HG03439 (cell line): ENCODE results near the gene SAMD11.

Experiments used
- ATAC-seq: cut with Tn5 transposase; IDR thresholded peaks from one replicate; pipeline ENCODE4 v1.9.1; 2021; ENCODE audit warnings: mild to moderate bottlenecking, moderate library complexity; ENCODE audit not compliant: unreplicated experiment

The SAMD11 gene

DNA sequence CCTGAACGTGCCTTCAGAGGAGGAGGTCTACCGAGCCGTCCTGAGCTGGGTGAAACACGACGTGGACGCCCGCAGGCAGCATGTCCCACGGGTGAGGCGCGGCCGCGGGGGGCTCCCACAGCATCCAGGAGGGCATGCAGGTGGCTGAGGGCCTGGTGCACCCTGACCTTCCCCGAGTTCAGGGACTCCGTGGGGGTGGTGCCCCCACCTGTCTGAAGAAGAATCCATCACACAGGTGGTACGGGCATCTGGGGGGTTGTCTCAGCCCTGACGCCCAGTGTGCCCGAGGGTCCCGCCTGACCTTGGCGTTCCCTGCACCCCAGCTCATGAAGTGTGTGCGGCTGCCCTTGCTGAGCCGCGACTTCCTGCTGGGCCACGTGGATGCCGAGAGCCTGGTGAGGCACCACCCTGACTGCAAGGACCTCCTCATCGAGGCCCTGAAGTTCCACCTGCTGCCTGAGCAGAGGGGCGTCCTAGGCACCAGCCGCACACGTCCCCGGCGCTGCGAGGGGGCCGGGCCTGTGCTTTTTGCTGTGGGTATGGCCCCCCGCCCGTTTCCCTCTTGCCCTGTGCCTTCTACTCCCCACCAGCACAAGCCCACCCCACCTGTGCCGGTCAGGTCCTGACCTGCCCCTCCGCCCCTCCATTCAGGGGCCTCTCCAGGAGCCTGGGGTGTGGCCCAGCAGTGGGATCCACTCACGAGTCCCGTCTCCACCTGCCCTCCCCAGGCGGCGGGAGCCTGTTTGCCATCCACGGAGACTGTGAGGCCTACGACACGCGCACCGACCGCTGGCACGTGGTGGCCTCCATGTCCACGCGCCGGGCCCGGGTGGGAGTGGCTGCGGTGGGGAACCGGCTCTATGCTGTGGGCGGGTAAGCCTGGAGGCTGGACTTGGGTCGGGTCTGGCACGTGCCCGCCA, 38.9 kb downstream of the SAMD11 start:
- no peak for ATAC-seq

DNA sequence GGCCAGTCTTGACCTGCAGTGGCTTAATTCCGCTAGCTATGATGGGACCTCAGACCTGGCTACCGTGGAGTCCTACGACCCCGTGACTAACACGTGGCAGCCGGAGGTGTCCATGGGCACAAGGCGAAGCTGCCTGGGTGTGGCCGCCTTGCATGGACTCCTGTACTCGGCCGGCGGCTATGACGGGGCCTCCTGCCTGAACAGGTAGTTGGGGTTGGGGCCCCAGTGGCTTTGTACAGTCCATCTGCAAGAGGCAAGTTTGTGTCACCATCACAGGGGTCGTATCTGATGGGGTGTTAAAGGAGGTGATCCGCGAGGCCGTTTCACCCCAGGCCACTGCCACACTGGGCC, 39.6 kb downstream of the SAMD11 start:
- no peak for ATAC-seq

DNA sequence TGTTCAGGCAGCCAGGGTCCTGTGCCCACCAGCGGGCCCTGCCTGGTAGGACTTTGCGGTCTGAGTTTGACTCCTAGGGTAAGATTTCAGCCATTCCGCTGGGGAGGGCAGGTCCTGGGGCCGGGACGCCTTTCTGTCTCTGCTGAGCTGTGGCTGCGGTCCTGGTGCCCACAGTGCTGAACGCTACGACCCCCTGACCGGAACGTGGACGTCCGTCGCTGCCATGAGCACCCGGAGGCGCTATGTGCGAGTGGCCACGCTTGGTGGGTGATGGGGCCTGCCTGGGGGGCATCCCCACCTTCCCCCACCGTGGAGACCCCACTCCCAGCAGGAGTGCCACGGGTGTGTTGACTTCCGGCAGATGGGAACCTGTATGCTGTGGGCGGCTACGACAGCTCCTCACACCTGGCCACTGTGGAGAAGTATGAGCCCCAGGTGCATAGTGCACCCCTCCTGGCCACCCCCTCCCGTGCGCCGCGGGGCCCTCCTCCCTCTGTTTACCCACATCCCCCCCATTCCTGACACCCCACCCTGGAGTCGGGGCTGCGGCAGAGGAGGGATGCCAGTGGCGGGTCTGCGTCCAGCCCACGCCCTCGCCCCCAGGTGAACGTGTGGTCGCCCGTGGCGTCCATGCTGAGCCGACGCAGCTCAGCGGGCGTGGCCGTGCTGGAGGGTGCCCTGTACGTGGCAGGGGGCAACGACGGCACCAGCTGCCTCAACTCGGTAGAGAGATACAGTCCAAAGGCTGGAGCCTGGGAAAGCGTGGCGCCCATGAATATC, 40.2 kb downstream of the SAMD11 start:
- ATAC-seq = no peak

DNA sequence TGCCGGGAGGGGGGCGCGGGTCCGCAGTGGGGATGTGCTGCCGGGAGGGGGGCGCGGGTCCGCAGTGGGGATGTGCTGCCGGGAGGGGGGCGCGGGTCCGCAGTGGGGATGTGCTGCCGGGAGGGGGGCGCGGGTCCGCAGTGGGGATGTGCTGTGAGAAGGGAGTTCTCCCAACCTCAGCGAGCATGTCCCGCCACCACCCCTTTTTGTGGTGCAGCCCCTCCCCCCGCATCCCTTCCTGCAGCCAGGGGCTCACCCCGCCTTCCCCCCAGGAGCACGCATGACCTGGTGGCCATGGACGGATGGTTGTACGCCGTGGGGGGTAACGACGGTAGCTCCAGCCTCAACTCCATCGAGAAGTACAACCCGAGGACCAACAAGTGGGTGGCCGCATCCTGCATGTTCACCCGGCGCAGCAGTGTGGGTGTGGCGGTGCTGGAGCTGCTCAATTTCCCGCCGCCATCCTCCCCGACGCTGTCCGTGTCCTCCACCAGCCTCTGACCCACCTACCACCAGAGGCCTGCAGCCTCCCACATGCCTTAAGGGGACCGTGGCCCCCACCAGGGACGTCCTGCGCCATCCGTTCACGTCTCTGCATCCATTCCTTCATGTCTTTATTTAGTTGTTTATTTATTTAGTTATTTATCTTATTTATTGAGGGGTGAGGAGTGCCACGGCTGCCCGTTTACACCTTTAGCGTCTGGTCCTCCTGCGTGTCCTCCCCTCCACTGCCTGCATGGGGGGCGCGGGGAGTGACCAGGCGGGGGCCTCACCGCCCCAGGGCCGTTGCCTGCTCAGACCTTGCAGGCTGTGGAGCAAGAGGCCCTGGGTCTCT, 41.2 kb downstream of the SAMD11 start:
- ATAC-seq = no peak

DNA sequence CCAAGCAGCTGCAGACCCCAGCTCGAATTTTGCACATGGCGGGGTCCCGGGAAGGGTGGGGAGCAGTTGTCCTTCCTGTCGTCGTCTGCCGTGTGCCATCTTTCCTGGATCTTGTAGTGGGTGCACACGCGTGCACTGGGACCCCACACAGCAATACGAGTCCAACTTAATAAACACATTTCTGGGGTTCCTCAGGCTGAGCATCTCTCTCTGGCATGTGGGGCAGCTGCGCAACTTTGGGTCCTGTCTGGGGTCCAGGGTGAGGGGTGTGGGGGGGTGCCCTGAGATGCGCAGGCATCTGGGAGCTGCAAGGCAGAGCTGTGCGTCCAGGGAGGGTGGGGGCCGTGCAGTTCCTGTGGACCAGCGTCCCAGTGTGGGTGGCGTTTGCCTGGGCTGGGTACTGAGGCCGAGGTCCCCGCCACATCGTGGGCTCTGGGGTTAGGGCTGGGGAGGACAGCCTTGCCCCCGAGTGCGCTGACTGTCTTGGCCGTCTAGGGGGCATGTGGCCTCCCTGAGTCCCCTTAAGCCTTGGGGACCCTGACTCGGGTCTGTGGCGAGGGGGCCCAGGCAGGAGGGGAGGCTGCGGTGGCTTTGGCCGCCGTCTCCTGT, 41.9 kb downstream of the SAMD11 start:
- ATAC-seq = no peak

DNA sequence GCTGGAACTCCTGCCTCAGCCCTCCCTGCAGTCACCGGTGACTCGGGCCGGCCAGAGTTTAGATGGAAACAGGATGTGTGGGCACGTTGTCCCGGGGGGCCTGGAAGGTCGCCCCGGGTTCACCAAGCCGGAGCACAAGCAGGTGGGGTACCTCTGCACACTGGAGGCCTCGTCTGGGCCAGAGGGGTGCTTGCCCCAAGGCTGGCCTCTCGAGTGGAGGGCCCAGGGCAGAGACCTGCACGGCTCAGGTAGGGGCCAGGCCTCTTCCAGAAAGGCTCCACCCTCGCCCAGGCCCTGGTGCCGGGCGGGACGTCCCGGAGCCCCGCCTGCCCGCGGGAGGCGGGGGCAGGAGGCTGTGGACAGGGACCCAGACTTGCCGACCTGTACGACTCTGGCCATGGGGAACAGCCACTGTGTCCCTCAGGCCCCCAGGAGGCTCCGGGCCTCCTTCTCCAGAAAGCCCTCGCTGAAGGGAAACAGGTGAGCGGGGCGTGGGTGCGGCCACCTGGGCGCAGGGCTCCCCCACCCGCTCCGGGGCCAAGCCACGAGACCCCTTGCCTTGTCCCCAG, 42.5 kb downstream of the SAMD11 start, which contains the start of gene PLEKHN1:
PLEKHN1 (plus strand) TSS at position 348 of the 569 bp plus-strand sequence; CDS start at position 398, 50 bp downstream.
- ATAC-seq = peak; percentile 28

DNA sequence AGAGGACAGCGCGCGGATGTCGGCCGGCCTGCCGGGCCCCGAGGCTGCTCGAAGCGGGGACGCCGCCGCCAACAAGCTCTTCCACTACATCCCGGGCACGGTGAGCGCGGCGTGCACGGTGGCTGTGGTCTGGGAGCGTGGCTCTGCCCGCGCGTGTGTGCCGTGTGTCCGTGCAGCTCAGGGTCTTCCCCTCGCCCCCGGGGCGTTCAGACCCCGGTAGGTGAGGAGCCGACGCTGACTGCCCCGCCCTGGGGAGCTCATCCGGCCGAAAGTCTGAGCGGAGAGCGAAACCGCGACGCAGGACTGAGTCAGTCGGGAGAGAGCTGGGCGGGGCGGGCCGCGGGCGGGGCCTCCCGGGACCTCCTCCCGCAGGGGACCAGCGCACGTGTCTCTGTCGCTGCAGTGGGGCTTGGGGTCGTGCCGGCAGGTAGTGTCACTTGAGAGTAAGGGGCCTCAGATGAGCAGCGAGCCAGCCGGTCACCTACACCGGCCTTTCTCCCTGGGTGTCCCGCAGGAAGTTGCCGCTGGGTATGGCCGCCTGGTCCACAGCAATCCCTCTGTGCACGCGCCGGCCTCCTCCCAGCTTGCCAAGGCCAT, 43.1 kb downstream of the SAMD11 start:
- ATAC-seq = peak; percentile 57

DNA sequence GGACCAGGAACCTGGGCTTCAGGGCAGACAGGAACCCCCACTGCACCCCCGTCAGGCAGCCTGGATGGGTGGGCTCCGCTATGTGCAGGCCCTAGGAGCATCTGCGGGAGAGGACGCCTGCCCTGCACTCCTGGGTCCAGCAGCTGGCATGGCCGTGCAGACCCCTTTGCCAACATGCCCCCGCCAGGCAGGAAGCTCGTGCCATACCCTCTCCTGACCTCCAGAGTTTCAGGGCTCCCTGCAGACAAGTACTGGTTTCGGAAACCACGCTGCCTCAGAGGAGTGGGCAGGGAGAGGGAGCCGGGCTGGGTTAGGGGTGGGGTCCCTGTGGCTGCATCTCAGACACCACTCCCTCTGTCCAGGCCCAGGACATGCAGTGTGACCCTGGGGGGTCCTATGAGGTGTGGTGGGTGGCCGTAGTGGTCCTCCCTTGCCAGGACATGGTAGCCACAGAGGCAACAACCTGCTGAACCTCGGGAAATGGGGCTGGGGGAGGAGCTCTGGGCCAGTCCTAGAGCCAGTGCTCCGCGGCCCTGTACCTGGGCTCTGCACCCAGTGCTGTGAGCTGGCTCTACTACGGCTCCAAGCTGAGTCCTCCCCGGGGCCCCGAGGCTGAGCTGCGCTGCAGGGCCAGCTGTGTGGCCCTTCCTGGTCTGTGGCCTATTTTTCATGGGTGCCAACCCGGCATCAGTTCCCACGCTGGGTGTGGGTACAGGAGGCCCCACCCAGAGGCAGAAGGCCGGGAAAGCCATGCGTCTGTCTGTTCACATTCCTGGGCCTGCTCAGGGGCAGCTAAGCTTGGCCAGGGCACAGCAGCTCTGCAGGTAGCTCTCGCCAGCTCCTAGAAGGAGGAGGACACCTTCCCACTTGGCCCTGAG, 44.0 kb downstream of the SAMD11 start:
- no peak for ATAC-seq

DNA sequence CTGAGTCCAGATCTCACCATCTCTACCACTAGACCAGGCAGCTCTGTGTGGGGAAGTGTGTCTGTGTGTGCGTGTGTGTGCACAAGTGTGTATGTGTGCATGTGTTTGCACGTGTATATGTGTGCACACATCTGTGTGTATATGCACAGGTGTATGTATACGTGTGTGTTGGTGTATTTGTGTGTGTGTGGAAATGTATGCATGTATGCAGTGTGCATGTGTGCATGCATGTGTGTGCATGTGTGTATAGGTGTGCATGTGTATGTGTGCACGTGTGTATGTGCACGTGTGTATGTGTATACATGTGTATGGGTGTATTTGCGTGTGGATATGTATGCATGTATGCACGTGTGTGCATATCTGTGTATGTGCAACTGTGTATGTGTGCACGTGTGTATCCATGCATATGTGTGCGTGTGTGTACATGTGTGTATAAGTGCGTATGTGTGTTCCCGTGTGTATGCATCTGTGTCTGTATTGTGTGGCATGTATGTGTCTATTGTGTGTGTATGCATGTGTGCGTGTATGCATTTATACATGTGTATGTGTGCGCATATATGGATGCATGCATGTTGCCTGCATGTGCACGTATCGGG, 45.6 kb downstream of the SAMD11 start:
- no peak for ATAC-seq

DNA sequence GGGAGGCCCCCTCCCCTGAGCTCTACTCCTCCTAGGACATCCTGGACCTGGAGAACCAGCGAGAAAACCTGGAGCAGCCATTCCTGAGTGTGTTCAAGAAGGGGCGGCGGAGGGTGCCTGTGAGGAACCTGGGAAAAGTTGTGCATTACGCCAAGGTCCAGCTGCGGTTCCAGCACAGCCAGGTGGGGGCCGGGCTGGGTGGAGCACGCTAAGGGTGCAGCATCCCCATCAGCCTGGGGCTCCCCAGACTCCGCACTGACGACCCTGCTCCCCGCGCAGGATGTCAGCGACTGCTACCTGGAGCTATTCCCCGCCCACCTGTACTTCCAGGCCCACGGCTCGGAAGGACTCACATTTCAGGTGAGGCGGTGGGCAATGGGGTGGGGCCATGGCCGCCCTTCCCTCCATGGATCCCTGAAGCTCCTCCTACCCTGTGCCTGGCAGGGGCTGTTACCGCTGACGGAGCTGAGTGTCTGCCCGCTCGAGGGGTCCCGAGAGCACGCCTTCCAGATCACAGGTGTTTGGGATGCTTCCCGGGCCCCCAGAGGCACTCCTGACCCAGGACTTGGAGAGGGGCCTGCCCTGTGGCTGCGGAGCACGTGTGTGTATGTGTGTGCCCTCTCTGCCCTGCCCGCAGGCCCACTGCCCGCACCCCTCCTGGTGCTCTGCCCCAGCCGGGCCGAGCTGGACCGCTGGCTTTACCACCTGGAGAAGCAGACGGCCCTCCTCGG, 46.7 kb downstream of the SAMD11 start:
- no peak for ATAC-seq

DNA sequence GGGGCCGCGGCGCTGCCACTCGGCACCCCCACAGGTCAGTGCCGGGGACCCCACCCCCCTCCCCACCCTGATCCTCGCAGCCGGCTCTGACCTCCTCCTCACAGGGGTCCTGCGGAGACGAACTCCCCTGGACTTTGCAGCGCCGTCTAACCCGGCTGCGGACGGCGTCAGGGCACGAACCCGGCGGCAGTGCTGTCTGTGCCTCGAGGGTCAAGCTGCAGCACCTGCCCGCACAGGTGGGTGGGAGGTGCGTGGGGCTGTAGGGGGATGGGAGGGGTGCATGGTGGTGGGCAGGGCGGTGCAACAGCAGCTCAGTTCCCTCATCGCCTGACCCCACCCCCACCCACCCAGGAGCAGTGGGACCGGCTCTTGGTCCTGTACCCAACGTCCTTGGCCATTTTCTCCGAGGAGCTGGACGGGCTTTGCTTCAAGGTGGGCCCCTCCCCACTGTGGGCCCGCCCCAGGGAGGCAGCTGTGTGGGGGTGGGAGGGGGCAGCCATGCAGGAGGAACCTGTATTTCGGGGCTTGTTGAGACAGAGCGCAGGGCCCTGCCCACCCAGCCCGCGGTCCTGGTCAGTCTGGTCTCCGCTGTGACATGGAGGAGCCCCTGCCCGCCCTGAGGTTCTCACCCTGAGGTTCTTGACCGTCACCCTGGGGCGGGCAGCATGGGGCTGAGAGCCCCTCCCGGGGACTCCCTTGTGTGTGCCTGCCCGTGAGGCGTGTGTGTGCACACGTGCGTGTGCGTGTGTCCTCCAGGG, 47.4 kb downstream of the SAMD11 start:
- no peak for ATAC-seq

DNA sequence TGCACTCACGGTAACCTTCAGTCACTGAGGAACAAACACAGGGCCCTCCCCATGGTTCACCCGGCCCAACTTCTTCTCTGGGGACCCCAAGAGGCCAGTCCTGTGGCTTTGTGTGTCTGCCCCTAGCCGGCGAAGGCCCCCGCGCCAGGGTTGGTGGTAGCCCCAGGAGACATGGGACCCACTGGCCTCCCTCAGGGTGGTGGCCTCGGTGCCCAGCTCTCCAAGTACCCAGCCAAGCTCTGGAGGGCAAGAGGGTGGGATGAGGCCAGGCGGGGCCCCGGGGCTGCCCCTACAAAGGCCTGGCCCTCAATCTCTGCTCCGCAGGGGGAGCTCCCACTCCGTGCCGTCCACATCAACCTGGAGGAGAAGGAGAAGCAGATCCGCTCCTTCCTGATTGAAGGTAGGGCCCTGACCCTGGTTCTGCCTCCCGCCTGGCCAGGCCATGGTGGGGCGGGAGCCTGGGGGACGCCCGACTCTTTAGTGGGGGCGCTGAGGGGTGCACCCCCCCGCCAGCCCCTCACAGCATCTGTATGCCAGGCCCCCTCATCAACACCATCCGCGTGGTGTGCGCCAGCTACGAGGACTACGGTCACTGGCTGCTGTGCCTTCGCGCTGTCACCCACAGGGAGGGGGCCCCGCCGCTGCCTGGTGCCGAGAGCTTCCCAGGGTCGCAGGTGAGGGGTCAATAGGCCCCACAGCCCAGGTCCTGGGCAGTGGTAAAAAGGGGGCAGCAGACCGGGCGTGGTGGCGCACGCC, 48.2 kb downstream of the SAMD11 start:
- no peak for ATAC-seq

DNA sequence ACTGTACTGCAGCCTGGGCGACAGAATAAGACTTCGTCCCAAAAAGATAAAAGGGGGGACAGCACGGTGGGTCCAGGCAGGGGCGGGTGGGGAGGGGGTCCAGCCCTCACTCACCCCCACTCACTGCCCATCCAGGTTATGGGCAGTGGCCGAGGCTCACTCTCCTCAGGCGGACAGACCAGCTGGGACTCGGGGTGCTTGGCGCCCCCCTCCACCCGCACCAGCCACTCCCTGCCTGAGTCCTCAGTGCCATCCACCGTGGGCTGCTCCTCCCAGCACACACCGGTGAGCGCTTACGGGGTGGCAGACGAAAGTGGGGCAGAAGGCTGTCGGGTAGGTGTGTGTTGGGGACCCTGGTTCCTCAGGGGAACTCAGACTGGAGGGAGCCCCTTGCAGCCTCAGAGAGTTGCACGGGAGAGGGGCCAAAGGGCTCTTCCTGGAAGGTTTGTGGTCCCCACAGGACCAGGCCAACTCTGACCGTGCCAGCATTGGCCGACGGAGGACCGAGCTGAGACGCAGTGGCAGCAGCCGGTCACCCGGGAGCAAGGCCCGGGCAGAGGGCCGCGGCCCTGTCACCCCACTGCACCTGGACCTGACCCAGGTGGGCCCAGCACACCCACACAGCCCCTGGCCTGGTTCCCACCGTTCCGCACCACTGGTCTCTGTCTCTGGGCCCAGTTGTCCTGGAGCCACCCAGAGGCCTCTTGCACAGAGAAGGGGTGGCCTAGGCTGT, 49.2 kb downstream of the SAMD11 start:
- ATAC-seq = no peak

DNA sequence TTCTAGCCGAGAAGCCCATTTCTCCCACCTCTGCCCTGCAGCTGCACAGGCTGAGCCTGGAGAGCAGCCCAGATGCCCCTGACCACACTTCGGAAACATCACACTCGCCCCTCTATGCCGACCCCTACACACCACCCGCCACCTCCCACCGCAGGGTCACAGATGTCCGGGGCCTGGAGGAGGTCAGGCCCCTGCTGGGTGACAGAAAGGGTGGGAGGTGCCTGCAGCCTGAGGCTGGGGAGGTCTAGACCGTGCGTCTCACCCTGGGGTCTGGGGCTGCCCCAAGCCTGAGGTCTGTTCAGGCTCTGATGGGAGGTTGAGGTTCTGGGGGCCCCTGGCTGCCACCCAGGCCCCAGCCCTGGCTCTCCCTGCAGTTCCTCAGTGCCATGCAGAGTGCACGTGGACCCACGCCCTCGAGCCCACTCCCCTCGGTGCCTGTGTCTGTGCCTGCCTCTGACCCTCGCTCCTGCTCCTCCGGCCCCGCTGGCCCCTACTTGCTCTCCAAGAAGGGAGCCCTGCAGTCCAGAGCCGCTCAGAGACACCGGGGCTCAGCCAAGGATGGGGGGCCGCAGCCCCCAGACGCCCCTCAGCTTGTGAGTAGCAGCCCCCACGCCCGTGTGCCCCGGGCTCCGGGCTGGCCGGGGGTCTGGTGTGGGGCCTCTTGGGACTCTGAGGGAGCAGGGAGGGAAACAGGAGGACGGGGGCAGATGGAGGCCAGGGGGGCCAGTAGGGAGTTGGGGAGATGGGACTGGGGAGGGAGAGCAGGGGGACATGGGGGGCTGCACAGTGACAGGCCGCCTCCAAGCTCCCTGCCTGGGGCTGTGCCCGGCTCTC, 50.0 kb downstream of the SAMD11 start:
- ATAC-seq = no peak

DNA sequence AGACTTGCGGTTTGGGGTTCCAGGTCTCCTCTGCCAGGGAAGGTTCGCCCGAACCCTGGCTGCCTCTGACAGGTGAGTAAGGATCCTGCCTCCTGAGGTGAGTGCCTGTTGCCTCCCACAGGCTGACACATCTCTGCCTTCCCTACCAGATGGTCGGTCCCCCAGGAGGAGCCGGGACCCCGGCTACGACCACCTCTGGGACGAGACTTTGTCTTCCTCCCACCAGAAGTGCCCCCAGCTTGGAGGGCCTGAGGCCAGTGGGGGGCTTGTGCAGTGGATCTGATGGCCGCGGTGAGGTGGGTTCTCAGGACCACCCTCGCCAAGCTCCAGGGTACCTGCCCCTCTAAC, 50.5 kb downstream of the SAMD11 start:
- ATAC-seq = no peak
